HepG2 (cell line): ENCODE results near the gene HAT1. TPM values are rescaled to one million over a fixed set of nuclear protein-coding genes. Genes with fewer than 3 reads are reported as not detected.

Experiments
- ATAC-seq: fragments of 200-7000 bp; cut with Tn5 transposase; 3 replicates; pipeline ENCODE4 v1.9.1; 2020; ENCODE audit warnings: mild to moderate bottlenecking, moderate library complexity
- BruUV-seq: library from RNA; stranded (reverse); fragments of 400-500 nt; replicated peaks from 2 replicates; lab custom pipeline; 2021; lab: Mats Ljungman, UMichigan
- CTCF ChIA-PET: fragments of 300-600 bp; formaldehyde crosslinking; extraction: SDS; loops from one replicate; lab custom pipeline; 2021; ENCODE audit warnings: low total read pairs, inconsistent platforms, low intra/inter-chr PET ratio; lab: Yijun Ruan, JAX
- POLR2A ChIA-PET: fragments of 350-600 bp; sonication (Branson Sonifier 250); formaldehyde crosslinking; loops from one replicate; lab custom pipeline; 2020; ENCODE audit warnings: antibody characterized with exemption, inconsistent platforms; lab: Yijun Ruan, JAX
- DNase-seq: peaks from one replicate; pipeline ENCODE4 v3.0.0-alpha.2; 2015; ENCODE audit warnings: low spot score
- FAIRE-seq: peaks from 3 replicates; lab custom pipeline; 2011; peaks lifted over from hg19 to GRCh38; lab: Jason Lieb, UNC
- H2AFZ ChIP-seq: one replicate; pipeline ENCODE4 v1.6.1; 2011; ENCODE audit warnings: low read length, inconsistent platforms
- H3K27ac ChIP-seq: fragments of 300-600 bp; 3 replicates; pipeline ENCODE4 v1.8.0; 2011; ENCODE audit warnings: mixed run types, mild to moderate bottlenecking, mixed read lengths, low read length, inconsistent platforms; ENCODE audit not compliant: insufficient read depth; ENCODE audit errors: extremely low read length
- H3K27me3 ChIP-seq, 2 experiments: fragments of 200-600 bp in 1 of 2; 2 replicates in 1 of 2; 3 replicates in 1 of 2; pipeline versions ENCODE4 v1.6.0 to v1.8.0; 2011; ENCODE audit warnings: low read length in 2 of 2, mild to moderate bottlenecking in 2 of 2, moderate library complexity in 2 of 2, inconsistent platforms in 1 of 2; ENCODE audit not compliant: insufficient read depth in 2 of 2, control insufficient read depth in 1 of 2
- H3K36me3 ChIP-seq, 2 experiments: fragments of 200-600 bp in 1 of 2; replicated peaks in 1 of 2; 2 replicates in 1 of 2; 3 replicates in 1 of 2; pipeline versions ENCODE4 v1.5.1 to v1.8.0; 2011; ENCODE audit warnings: low read length in 2 of 2, inconsistent platforms in 1 of 2; ENCODE audit not compliant: insufficient read depth in 2 of 2, control insufficient read depth in 1 of 2
- H3K4me1 ChIP-seq: 2 replicates; pipeline ENCODE4 v1.5.1; 2012; ENCODE audit warnings: low read length, inconsistent platforms; ENCODE audit not compliant: insufficient read depth
- H3K4me2 ChIP-seq: 2 replicates; pipeline ENCODE4 v1.6.0; 2011; ENCODE audit warnings: low read depth, low read length, inconsistent platforms
- H3K4me3 ChIP-seq, 3 experiments: fragments of 200-600 bp in 1 of 3; sonication (generic), shearing (Covaris generic) in 1 of 3; replicated peaks in 1 of 3; 2 replicates each; pipeline ENCODE4 v1.5.1; 2011 to 2016; ENCODE audit warnings: low read length in 3 of 3, inconsistent platforms in 2 of 3, low read depth in 2 of 3, mild to moderate bottlenecking in 2 of 3, control low read depth in 1 of 3, mixed read lengths in 1 of 3; ENCODE audit not compliant: insufficient read depth in 1 of 3
- H3K79me2 ChIP-seq: one replicate; pipeline ENCODE4 v1.6.1; 2011; ENCODE audit warnings: low read length, inconsistent platforms; ENCODE audit not compliant: insufficient read depth
- H3K9ac ChIP-seq: 2 replicates; pipeline ENCODE4 v1.6.0; 2011; ENCODE audit warnings: mild to moderate bottlenecking, low read depth, low read length, inconsistent platforms; ENCODE audit not compliant: insufficient read depth
- H3K9me3 ChIP-seq: 2 replicates; pipeline ENCODE4 v1.5.1; 2012; ENCODE audit warnings: mild to moderate bottlenecking, low read length
- H4K20me1 ChIP-seq: 2 replicates; pipeline ENCODE4 v1.6.0; 2011; ENCODE audit warnings: inconsistent platforms, mild to moderate bottlenecking, low read length, moderate library complexity; ENCODE audit not compliant: insufficient read depth
- ATF1 ChIP-seq: IDR thresholded peaks from 2 replicates; pipeline ENCODE4 v1.6.1; 2016; ENCODE audit warnings: mild to moderate bottlenecking, control low read depth
- CENPX ChIP-seq: sonication (generic); formaldehyde crosslinking; IDR thresholded peaks from 2 replicates; pipeline ENCODE4 v1.9.0; 2021; ENCODE audit warnings: mild to moderate bottlenecking, missing genetic modification reagents, moderate library complexity
- ESRRA ChIP-seq: sonication (generic); formaldehyde crosslinking; IDR thresholded peaks from 2 replicates; pipeline ENCODE4 v1.5.1; 2020; ENCODE audit warnings: mild to moderate bottlenecking, low read depth, missing genetic modification reagents
- GMEB2 ChIP-seq: IDR thresholded peaks from 2 replicates; pipeline ENCODE4 v1.6.1; 2016; ENCODE audit warnings: missing biosample characterization, missing genetic modification reagents, low read depth
- HMGA1 ChIP-seq: sonication (generic); formaldehyde crosslinking; conservative IDR thresholded peaks from 2 replicates; pipeline ENCODE4 v1.4.0; 2020; ENCODE audit warnings: missing genetic modification reagents
- KDM3A ChIP-seq: IDR thresholded peaks from 2 replicates; pipeline ENCODE4 v1.6.1; 2018; ENCODE audit warnings: low read depth, missing compliant biosample characterization
- KDM6A ChIP-seq: IDR thresholded peaks from 2 replicates; pipeline ENCODE4 v1.6.1; 2016; ENCODE audit warnings: low read depth
- POLR2A ChIP-seq, 2 experiments: IDR thresholded peaks; 2 replicates each; pipeline ENCODE4 v1.6.1; 2011; ENCODE audit warnings: low read depth in 2 of 2, low read length in 2 of 2, mild to moderate bottlenecking in 1 of 2, moderate library complexity in 1 of 2; ENCODE audit not compliant: insufficient read depth in 1 of 2
- RARA ChIP-seq: IDR thresholded peaks from 2 replicates; pipeline ENCODE4 v1.6.1; 2016; ENCODE audit warnings: missing genetic modification reagents, missing compliant biosample characterization
- SAP130 ChIP-seq: IDR thresholded peaks from 2 replicates; pipeline ENCODE4 v1.6.1; 2016; ENCODE audit warnings: low read depth
- SOX13 ChIP-seq, 3 experiments: fragments of 450-650 bp in 1 of 3; sonication (generic) in 1 of 3; formaldehyde crosslinking in 1 of 3; IDR thresholded peaks in 2 of 3; conservative IDR thresholded peaks in 1 of 3; 2 replicates each; pipeline versions ENCODE4 v1.5.0 to v1.6.1; 2016 to 2020; ENCODE audit warnings: antibody characterized with exemption in 1 of 3, mild to moderate bottlenecking in 1 of 3, missing compliant biosample characterization in 1 of 3, missing genetic modification reagents in 1 of 3, moderate library complexity in 1 of 3
- ZNF207 ChIP-seq: fragments of 450-650 bp; IDR thresholded peaks from 2 replicates; pipeline ENCODE4 v1.6.1; 2016; ENCODE audit warnings: antibody characterized with exemption, borderline replicate concordance
- ZNF280D ChIP-seq: sonication (generic); formaldehyde crosslinking; IDR thresholded peaks from 2 replicates; pipeline ENCODE4 v1.5.1; 2020; ENCODE audit warnings: mild to moderate bottlenecking, missing genetic modification reagents
- ZNF562 ChIP-seq: sonication (generic); formaldehyde crosslinking; IDR thresholded peaks from 2 replicates; pipeline ENCODE4 v1.8.0; 2022; ENCODE audit warnings: missing genetic modification reagents, borderline replicate concordance
- ZNF629 ChIP-seq: sonication (generic); formaldehyde crosslinking; conservative IDR thresholded peaks from 2 replicates; pipeline ENCODE4 v1.5.0; 2020; ENCODE audit warnings: missing genetic modification reagents
- ZSCAN30 ChIP-seq: sonication (generic); formaldehyde crosslinking; IDR thresholded peaks from 2 replicates; pipeline ENCODE4 v1.5.0; 2020; ENCODE audit warnings: mild to moderate bottlenecking, missing genetic modification reagents
- WGBS: methylation state at CpG from one replicate; pipeline ENCODE4 v1.1.6; 2017; ENCODE audit warnings: low lambda C conversion rate; 5-methylcytosine and 5-hydroxymethylcytosine counted together
- in situ Hi-C: cut with HindIII; loops from 2 replicates; pipeline ENCODE4 v1.10.0; 2017; ENCODE audit warnings: low pct_unique_long_range_greater_than_20kb; ENCODE audit not compliant: extremely low pct_ligation_motif_present
- intact Hi-C: fragments of 100-400 bp; cut with micrococcal nuclease; formaldehyde crosslinking; loops from one replicate; pipeline ENCODE4 v1.10.0; 2022; ENCODE audit not compliant: unreplicated experiment
- polyA plus RNA-seq, 8 experiments: library from polyadenylated mRNA; depleted of rRNA in 3 of 8; stranded (reverse) in 7 of 8; unstranded in 1 of 8; fragments of >200 nt; fragmentation: Illumina TruSeq in 4 of 8; extraction: Trizol in 4 of 8; gene quantifications; 2 replicates each; pipeline versions ENCODE4 v1.2.1 to v1.2.3, GENCODE V29; 2011 to 2016; ENCODE audit warnings: low read depth in 4 of 8, missing spikeins in 1 of 8, mixed read lengths in 1 of 8; ENCODE audit not compliant: insufficient read depth in 1 of 8
- total RNA-seq, 5 experiments: library from RNA; depleted of rRNA; stranded (reverse); fragments of >200 nt; fragmentation: Illumina TruSeq; extraction: Trizol; gene quantifications; 2 replicates each; pipeline ENCODE4 v1.2.3, GENCODE V29; 2016; ENCODE audit warnings: low read depth in 1 of 5

Gene HAT1
- total and polyA plus RNA-seq, 2 of the 13 experiments (the other 11 are each of a cell fraction or from before 2014, with no cell fraction given), result 45.4 to 119 TPM

GRCh38 chr2:171880774-171881173, 41.5 kb upstream of the HAT1 start:
- H3K79me2 ChIP-seq, result no peaks in the 10 kb centered on the region

GRCh38 chr2:171882089-171882769, 40.0 kb upstream of the HAT1 start:
- POLR2A ChIA-PET, result interaction anchor here (1.1 kb wide), 1 partner anchor 12 kb away, joined by 4 read pairs; the partner anchor contains the start of gene SLC25A12
- DNase-seq (no peak), ATAC-seq (no peak), FAIRE-seq (no peak)
- Histone ChIP-seq H3K79me2 (no peaks in the 10 kb centered on the region), H4K20me1 (no peaks in the 10 kb centered on the region), H3K4me2 (no peak overlapping the region), H3K9ac (no peak overlapping the region), H3K4me1 (peaks cover 17% of the 10 kb centered on the region), H3K9me3 (no peaks in the 10 kb centered on the region), H2AFZ (no peak overlapping the region), H3K27me3 (no peaks in the 10 kb centered on the region), H3K27ac (no peak overlapping the region), H3K36me3 (no peaks in the 10 kb centered on the region), H3K4me3 (no peak overlapping the region)
- in situ Hi-C loops (no loop called here), intact Hi-C loops (no loop called here)
- BruUV-seq, result no TSS peak
- 96% methylated on average over 2 of the region's 2 CpGs for WGBS
- CTCF ChIA-PET, result no interaction called here
- TF ChIP-seq KDM3A (no peak), SOX13 (IDR thresholded peaks at IDR 0.05) (no peak), SOX13 (CRISPR knock-in tag; conservative IDR thresholded peaks at IDR 0.05 in 1 of 2, IDR thresholded peaks at IDR 0.05 in 1 of 2) (no peak), KDM6A (no peak), GMEB2 (CRISPR knock-in tag) (no peak), RARA (no peak), CENPX (CRISPR knock-in tag) (no peak), ZNF280D (CRISPR knock-in tag) (no peak), ZNF207 (no peak)

More at GRCh38 chr2:171880774-171881173, 41.5 kb upstream of the HAT1 start:
- Histone ChIP-seq H3K4me3 (no peak overlapping the region), H3K9me3 (no peaks in the 10 kb centered on the region), H3K27ac (no peak overlapping the region), H2AFZ (no peak overlapping the region), H3K9ac (no peak overlapping the region), H3K4me1 (peaks cover 17% of the 10 kb centered on the region), H4K20me1 (no peaks in the 10 kb centered on the region), H3K36me3 (no peaks in the 10 kb centered on the region), H3K27me3 (no peaks in the 10 kb centered on the region), H3K4me2 (no peak overlapping the region)
- 93% methylated on average over 3 of the region's 3 CpGs for WGBS
- FAIRE-seq (no peak), DNase-seq (no peak), ATAC-seq (no peak)
- ChIA-PET CTCF (no interaction called here), POLR2A (no interaction called here)
- no TSS peak for BruUV-seq
- intact Hi-C loops, result no loop called here
- in situ Hi-C loops, result no loop called here
- TF ChIP-seq ZNF562 (CRISPR knock-in tag) (no peak), HMGA1 (CRISPR knock-in tag) (no peak), ESRRA (CRISPR knock-in tag) (no peak), ZSCAN30 (no peak), SAP130 (CRISPR knock-in tag) (no peak), ATF1 (CRISPR knock-in tag) (no peak), POLR2A (IDR thresholded peaks at IDR 0.05; ENCODE audit: insufficient read depth in 1 of 2, low read depth in 2 of 2, low read length in 2 of 2) (no peak), ZNF629 (CRISPR knock-in tag) (peak; percentile 35; the same call in 1 of the 2 replicates)
